ENCODE measurements around the gene BPIFA3.
A peak's percentile ranks its signal among the peaks of the same experiment; 100 is the strongest.
"Not testable (repeated sequence)": the region's sequence is repeated elsewhere in the genome, so short reads cannot be mapped to it uniquely, and the experiment has no call there.

Gene BPIFA3

GRCh38 chr20:33185031-33185590 lies 32.0 kb upstream of the BPIFA3 start:
- not testable (repeated sequence) for H3K9me3 ChIP-seq (ENCODE audit: control insufficient read depth, low read length); DNase-seq (ENCODE audit: low read depth); H3K36me3 ChIP-seq (ENCODE audit: control insufficient read depth, insufficient read depth, low read length, severe bottlenecking); H3K9ac ChIP-seq (ENCODE audit: low read length); H3K4me3 ChIP-seq (ENCODE audit: low read length); H3K4me1 ChIP-seq (ENCODE audit: control insufficient read depth, insufficient read depth, low read length)
- H3K27me3 ChIP-seq (replicated peaks; ENCODE audit: control insufficient read depth, insufficient read depth, low read length) = peaks cover 26% of the 10 kb centered on the region

- H3K9me3 ChIP-seq (ENCODE audit: control insufficient read depth, low read length) = peaks cover 9% of the 10 kb centered on the region
- H3K9ac ChIP-seq (ENCODE audit: low read length) = no peak overlapping the region
- H3K27me3 ChIP-seq (replicated peaks; ENCODE audit: control insufficient read depth, insufficient read depth, low read length) = peaks cover 44% of the 10 kb centered on the region
- no peak for DNase-seq (ENCODE audit: low read depth)
- no peaks in the 10 kb centered on the region for H3K36me3 ChIP-seq (ENCODE audit: control insufficient read depth, insufficient read depth, low read length, severe bottlenecking)
- no peaks in the 10 kb centered on the region for H3K4me1 ChIP-seq (ENCODE audit: control insufficient read depth, insufficient read depth, low read length)
- no peak overlapping the region for H3K4me3 ChIP-seq (ENCODE audit: low read length)
These were observed 29.7 kb upstream of the BPIFA3 start for GRCh38 chr20:33187491-33187890.

GRCh38 chr20:33188421-33188820 lies 28.7 kb upstream of the BPIFA3 start:
- H3K36me3 ChIP-seq (ENCODE audit: control insufficient read depth, insufficient read depth, low read length, severe bottlenecking) = no peaks in the 10 kb centered on the region
- peaks cover 4% of the 10 kb centered on the region for H3K9me3 ChIP-seq (ENCODE audit: control insufficient read depth, low read length)
- no peak overlapping the region for H3K9ac ChIP-seq (ENCODE audit: low read length)
- DNase-seq (ENCODE audit: low read depth) = no peak
- peaks cover 44% of the 10 kb centered on the region for H3K27me3 ChIP-seq (replicated peaks; ENCODE audit: control insufficient read depth, insufficient read depth, low read length)
- no peak overlapping the region for H3K4me3 ChIP-seq (ENCODE audit: low read length)
- no peaks in the 10 kb centered on the region for H3K4me1 ChIP-seq (ENCODE audit: control insufficient read depth, insufficient read depth, low read length)

- no peaks in the 10 kb centered on the region for H3K36me3 ChIP-seq (ENCODE audit: control insufficient read depth, insufficient read depth, low read length, severe bottlenecking)
- no peak overlapping the region for H3K4me3 ChIP-seq (ENCODE audit: low read length)
- no peaks in the 10 kb centered on the region for H3K4me1 ChIP-seq (ENCODE audit: control insufficient read depth, insufficient read depth, low read length)
- DNase-seq (ENCODE audit: low read depth) = no peak
- no peaks in the 10 kb centered on the region for H3K9me3 ChIP-seq (ENCODE audit: control insufficient read depth, low read length)
- peaks cover 45% of the 10 kb centered on the region for H3K27me3 ChIP-seq (replicated peaks; ENCODE audit: control insufficient read depth, insufficient read depth, low read length)
- no peak overlapping the region for H3K9ac ChIP-seq (ENCODE audit: low read length)
These were observed 25.7 kb upstream of the BPIFA3 start for GRCh38 chr20:33191484-33191883.

- H3K27me3 ChIP-seq (replicated peaks; ENCODE audit: control insufficient read depth, insufficient read depth, low read length) = peaks cover 45% of the 10 kb centered on the region
- no peaks in the 10 kb centered on the region for H3K4me1 ChIP-seq (ENCODE audit: control insufficient read depth, insufficient read depth, low read length)
- no peaks in the 10 kb centered on the region for H3K9me3 ChIP-seq (ENCODE audit: control insufficient read depth, low read length)
- H3K9ac ChIP-seq (ENCODE audit: low read length) = no peak overlapping the region
- no peak overlapping the region for H3K4me3 ChIP-seq (ENCODE audit: low read length)
- no peaks in the 10 kb centered on the region for H3K36me3 ChIP-seq (ENCODE audit: control insufficient read depth, insufficient read depth, low read length, severe bottlenecking)
- DNase-seq (ENCODE audit: low read depth) = no peak
These were observed 25.2 kb upstream of the BPIFA3 start for GRCh38 chr20:33191955-33192354.

GRCh38 chr20:33192912-33193501 lies 24.1 kb upstream of the BPIFA3 start:
- no peak overlapping the region for H3K9ac ChIP-seq (ENCODE audit: low read length)
- no peaks in the 10 kb centered on the region for H3K4me1 ChIP-seq (ENCODE audit: control insufficient read depth, insufficient read depth, low read length)
- peaks cover 55% of the 10 kb centered on the region for H3K27me3 ChIP-seq (replicated peaks; ENCODE audit: control insufficient read depth, insufficient read depth, low read length)
- H3K9me3 ChIP-seq (ENCODE audit: control insufficient read depth, low read length) = peaks cover 2% of the 10 kb centered on the region
- DNase-seq (ENCODE audit: low read depth) = no peak
- no peak overlapping the region for H3K4me3 ChIP-seq (ENCODE audit: low read length)
- H3K36me3 ChIP-seq (ENCODE audit: control insufficient read depth, insufficient read depth, low read length, severe bottlenecking) = no peaks in the 10 kb centered on the region

GRCh38 chr20:33199026-33199425 lies 18.1 kb upstream of the BPIFA3 start:
- peaks cover 17% of the 10 kb centered on the region for H3K9me3 ChIP-seq (ENCODE audit: control insufficient read depth, low read length)
- no peak for DNase-seq (ENCODE audit: low read depth)
- H3K27me3 ChIP-seq (replicated peaks; ENCODE audit: control insufficient read depth, insufficient read depth, low read length) = peaks cover 50% of the 10 kb centered on the region
- H3K4me1 ChIP-seq (ENCODE audit: control insufficient read depth, insufficient read depth, low read length) = no peaks in the 10 kb centered on the region
- no peak overlapping the region for H3K4me3 ChIP-seq (ENCODE audit: low read length)
- no peak overlapping the region for H3K9ac ChIP-seq (ENCODE audit: low read length)
- H3K36me3 ChIP-seq (ENCODE audit: control insufficient read depth, insufficient read depth, low read length, severe bottlenecking) = no peaks in the 10 kb centered on the region

- no peak for DNase-seq (ENCODE audit: low read depth)
- Histone ChIP-seq H3K4me1 (ENCODE audit: control insufficient read depth, insufficient read depth, low read length) (no peaks in the 10 kb centered on the region), H3K27me3 (replicated peaks; ENCODE audit: control insufficient read depth, insufficient read depth, low read length) (peaks cover 52% of the 10 kb centered on the region), H3K4me3 (ENCODE audit: low read length) (no peak overlapping the region), H3K9me3 (ENCODE audit: control insufficient read depth, low read length) (peaks cover 16% of the 10 kb centered on the region), H3K36me3 (ENCODE audit: control insufficient read depth, insufficient read depth, low read length, severe bottlenecking) (no peaks in the 10 kb centered on the region), H3K9ac (ENCODE audit: low read length) (no peak overlapping the region)
These were observed 14.7 kb upstream of the BPIFA3 start for GRCh38 chr20:33202451-33202850.

- no peaks in the 10 kb centered on the region for H3K36me3 ChIP-seq (ENCODE audit: control insufficient read depth, insufficient read depth, low read length, severe bottlenecking)
- H3K4me3 ChIP-seq (ENCODE audit: low read length) = no peak overlapping the region
- no peaks in the 10 kb centered on the region for H3K4me1 ChIP-seq (ENCODE audit: control insufficient read depth, insufficient read depth, low read length)
- peaks cover 45% of the 10 kb centered on the region for H3K27me3 ChIP-seq (replicated peaks; ENCODE audit: control insufficient read depth, insufficient read depth, low read length)
- H3K9me3 ChIP-seq (ENCODE audit: control insufficient read depth, low read length) = peaks cover 14% of the 10 kb centered on the region
- H3K9ac ChIP-seq (ENCODE audit: low read length) = no peak overlapping the region
- DNase-seq (ENCODE audit: low read depth) = no peak
These were observed 13.7 kb upstream of the BPIFA3 start for GRCh38 chr20:33203444-33203843.

GRCh38 chr20:33209789-33210188 lies 7.4 kb upstream of the BPIFA3 start:
- H3K36me3 ChIP-seq (ENCODE audit: control insufficient read depth, insufficient read depth, low read length, severe bottlenecking) = no peaks in the 10 kb centered on the region
- peak; percentile 78 for DNase-seq (ENCODE audit: low read depth)
- no peak overlapping the region for H3K9ac ChIP-seq (ENCODE audit: low read length)
- no peaks in the 10 kb centered on the region for H3K4me1 ChIP-seq (ENCODE audit: control insufficient read depth, insufficient read depth, low read length)
- H3K4me3 ChIP-seq (ENCODE audit: low read length) = no peak overlapping the region
- peaks cover 41% of the 10 kb centered on the region for H3K27me3 ChIP-seq (replicated peaks; ENCODE audit: control insufficient read depth, insufficient read depth, low read length)
- H3K9me3 ChIP-seq (ENCODE audit: control insufficient read depth, low read length) = no peaks in the 10 kb centered on the region

GRCh38 chr20:33210371-33210770 lies 6.8 kb upstream of the BPIFA3 start:
- Histone ChIP-seq H3K9me3 (ENCODE audit: control insufficient read depth, low read length) (no peaks in the 10 kb centered on the region), H3K36me3 (ENCODE audit: control insufficient read depth, insufficient read depth, low read length, severe bottlenecking) (no peaks in the 10 kb centered on the region), H3K4me1 (ENCODE audit: control insufficient read depth, insufficient read depth, low read length) (no peaks in the 10 kb centered on the region), H3K4me3 (ENCODE audit: low read length) (no peak overlapping the region), H3K9ac (ENCODE audit: low read length) (no peak overlapping the region), H3K27me3 (replicated peaks; ENCODE audit: control insufficient read depth, insufficient read depth, low read length) (peaks cover 43% of the 10 kb centered on the region)
- no peak for DNase-seq (ENCODE audit: low read depth)
